Measurements from ENCODE around the gene TCF3. TPM values are rescaled to one million over a fixed set of nuclear protein-coding genes. Genes with fewer than 3 reads are reported as not detected.
"Not testable (repeated sequence)": the region's sequence is repeated elsewhere in the genome, so short reads cannot be mapped to it uniquely, and the experiment has no call there.

Gene TCF3
- polyA plus RNA-seq, 2 donors, result 23.1 to 27.1 TPM

DNA sequence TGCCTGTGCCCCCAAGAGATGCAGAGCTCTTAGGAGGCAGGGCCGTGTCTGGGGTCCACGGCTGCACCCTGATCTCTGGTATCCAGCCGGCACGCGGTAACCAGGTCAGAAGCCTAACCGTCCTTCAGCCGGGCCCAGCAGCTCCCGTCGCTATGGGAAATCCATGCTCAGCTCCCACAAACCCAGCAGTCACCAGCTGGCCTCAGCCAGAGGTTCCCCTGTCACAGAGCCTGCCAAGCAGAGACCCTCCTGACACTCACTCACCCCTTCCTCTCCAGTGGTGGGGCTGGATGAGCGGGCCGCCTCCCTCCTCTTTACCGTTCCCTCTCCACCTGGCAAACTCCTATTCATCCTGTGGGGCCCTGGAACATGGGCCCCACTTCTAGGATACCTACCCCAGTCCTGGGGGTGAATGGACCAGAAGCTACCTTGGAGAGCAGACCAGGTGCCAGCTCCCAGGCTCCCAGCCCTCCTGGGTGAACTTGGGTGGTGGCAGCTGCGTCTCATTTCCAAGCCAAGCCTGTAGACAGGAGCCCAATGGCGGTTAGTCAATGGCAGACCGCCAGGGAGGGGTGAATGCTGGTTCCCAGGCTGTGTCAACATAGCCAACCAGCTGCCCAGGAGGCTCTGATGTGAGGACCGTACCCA is 21.4 kb upstream of the TCF3 start:
- Histone ChIP-seq H3K27me3 (ENCODE audit: control insufficient read depth in 1 of 2, insufficient read depth in 2 of 2, low read length in 2 of 2) (peaks cover 0 to 20% of the 10 kb centered on the region in 2 donors), H3K4me3 (ENCODE audit: low read depth in 1 of 2, low read length in 2 of 2) (no peak overlapping the region), H3K27ac (ENCODE audit: low read depth in 2 of 2, low read length in 1 of 2) (no peak overlapping the region), H3K9me3 (ENCODE audit: control insufficient read depth in 2 of 2, insufficient read depth in 1 of 2, low read depth in 1 of 2, low read length in 1 of 2) (no peaks in the 10 kb centered on the region), H3K4me1 (ENCODE audit: control insufficient read depth in 2 of 2, insufficient read depth in 2 of 2, low read length in 1 of 2) (no peaks in the 10 kb centered on the region), H3K36me3 (ENCODE audit: control insufficient read depth in 2 of 2, insufficient read depth in 2 of 2, low read length in 1 of 2) (no peaks in the 10 kb centered on the region)
- 50 to 62% methylated on average over 16 of the region's 16 CpGs for WGBS, 2 donors

DNA sequence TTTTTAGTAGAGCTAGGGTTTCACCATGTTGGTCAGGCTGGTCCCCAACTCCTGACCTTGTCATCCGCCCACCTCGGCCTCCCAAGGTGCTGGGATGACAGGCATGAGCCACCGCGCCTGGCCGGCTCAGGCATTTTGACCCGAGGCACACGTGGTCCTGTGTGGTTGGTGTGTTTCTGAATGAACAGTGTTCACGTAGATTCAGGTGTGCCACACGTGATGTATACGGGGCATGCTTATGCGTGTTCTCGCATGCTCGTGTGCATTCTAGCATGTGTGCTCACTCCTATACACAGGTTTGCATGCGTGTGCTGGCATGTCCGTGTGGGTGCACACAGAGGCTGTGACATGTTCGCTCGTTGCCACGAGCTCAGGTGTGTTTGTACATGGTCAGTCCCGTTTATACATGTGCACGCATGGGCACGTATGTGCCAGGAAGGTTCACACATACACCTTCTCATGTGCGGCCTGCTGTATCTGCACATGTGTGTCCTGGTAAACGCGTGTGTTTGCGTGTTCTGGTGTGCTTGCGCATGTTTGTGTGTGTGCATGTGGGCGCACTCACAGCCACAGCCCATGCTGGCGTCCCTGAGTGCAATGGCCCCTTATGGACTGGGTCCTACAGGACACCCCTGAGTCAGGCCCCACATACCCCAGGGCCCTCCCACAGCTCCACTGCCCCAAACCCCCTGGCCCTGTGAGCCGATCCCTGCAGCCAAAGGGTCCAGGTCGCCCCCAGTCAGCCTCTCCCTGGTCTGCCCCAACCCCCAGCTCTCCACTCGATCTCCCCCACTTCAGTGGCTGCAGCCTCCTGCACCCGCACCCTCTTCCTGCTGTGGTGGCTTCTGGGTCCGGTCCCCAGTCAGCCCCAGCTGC is 20.6 kb upstream of the TCF3 start:
- WGBS, 2 donors, result 74 to 79% methylated on average over 33 of the region's 33 CpGs
- H3K27me3 ChIP-seq (ENCODE audit: control insufficient read depth in 1 of 2, insufficient read depth in 2 of 2, low read length in 2 of 2), result peaks cover 0 to 26% of the 10 kb centered on the region in 2 donors

DNA sequence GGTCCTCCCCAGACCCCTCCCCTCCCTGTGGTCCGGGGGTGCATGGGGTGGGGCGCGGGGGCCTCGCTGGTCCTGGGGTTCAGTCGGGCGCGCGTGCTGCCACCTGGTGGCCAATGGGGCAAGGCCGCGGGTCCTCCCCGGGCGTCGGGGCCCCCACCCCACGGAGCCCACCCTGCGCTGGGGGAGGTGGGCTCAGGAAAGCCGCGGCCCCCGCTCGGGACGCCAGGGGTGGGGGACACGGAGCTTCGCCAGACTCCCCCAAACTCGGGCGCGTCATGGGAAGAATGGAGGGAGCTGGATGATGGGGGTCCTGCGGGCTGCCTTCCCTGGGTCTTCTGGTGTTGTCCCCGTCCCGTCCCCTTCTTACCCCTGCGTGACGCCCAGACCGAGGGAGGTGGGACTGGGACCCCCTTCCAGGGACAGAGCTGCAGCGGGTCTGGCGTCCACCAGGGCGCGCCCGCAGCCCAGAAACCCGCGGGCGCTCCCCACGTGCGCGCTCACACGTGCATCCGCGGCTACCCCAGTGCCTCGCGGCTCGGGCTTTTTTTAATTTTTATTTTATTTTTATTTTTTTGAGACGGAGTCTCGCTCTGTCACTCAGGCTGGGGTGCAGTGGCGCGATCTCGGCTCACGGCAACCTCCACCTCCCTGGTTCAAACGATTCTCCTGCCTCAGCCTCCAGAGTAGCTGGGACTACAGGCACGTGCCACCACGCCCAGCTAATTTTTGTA is 19.8 kb upstream of the TCF3 start:
- WGBS, 2 donors, result 5% methylated on average over 47 to 57 of the region's 57 CpGs
- H3K27ac ChIP-seq (ENCODE audit: low read depth in 2 of 2, low read length in 1 of 2), result no peak overlapping the region
- no peaks in the 10 kb centered on the region for H3K4me1 ChIP-seq (ENCODE audit: control insufficient read depth in 2 of 2, insufficient read depth in 2 of 2, low read length in 1 of 2)
- no peak overlapping the region for H3K4me3 ChIP-seq (ENCODE audit: low read depth in 1 of 2, low read length in 2 of 2)
- no peaks in the 10 kb centered on the region for H3K9me3 ChIP-seq (ENCODE audit: control insufficient read depth in 2 of 2, insufficient read depth in 1 of 2, low read depth in 1 of 2, low read length in 1 of 2)
- no peaks in the 10 kb centered on the region for H3K36me3 ChIP-seq (ENCODE audit: control insufficient read depth in 2 of 2, insufficient read depth in 2 of 2, low read length in 1 of 2)
- peaks cover 0 to 30% of the 10 kb centered on the region in 2 donors for H3K27me3 ChIP-seq (ENCODE audit: control insufficient read depth in 1 of 2, insufficient read depth in 2 of 2, low read length in 2 of 2)

More for the DNA sequence above, 20.6 kb upstream of the TCF3 start:
- Histone ChIP-seq H3K4me3 (ENCODE audit: low read depth in 1 of 2, low read length in 2 of 2) (no peak overlapping the region), H3K4me1 (ENCODE audit: control insufficient read depth in 2 of 2, insufficient read depth in 2 of 2, low read length in 1 of 2) (no peaks in the 10 kb centered on the region), H3K9me3 (ENCODE audit: control insufficient read depth in 2 of 2, insufficient read depth in 1 of 2, low read depth in 1 of 2, low read length in 1 of 2) (no peaks in the 10 kb centered on the region), H3K27ac (ENCODE audit: low read depth in 2 of 2, low read length in 1 of 2) (no peak overlapping the region), H3K36me3 (ENCODE audit: control insufficient read depth in 2 of 2, insufficient read depth in 2 of 2, low read length in 1 of 2) (no peaks in the 10 kb centered on the region)

DNA sequence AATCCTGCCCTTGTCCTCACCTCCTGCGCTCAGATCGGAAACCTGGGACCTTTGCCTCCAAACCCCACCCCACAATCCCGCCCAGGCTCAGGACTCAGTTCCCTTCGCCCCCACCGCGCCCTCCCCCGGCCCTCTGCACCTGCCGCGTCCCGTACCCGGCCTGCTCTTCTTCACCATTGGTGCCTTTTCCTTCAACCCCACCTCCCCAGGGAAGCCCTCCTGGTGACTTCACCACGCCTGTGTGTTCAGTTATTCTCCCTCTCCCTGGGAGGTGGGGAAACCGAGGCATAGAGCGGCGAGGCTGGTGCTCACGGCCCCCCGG is 19.3 kb upstream of the TCF3 start:
- Histone ChIP-seq H3K4me3 (ENCODE audit: low read depth in 1 of 2, low read length in 2 of 2) (no peak overlapping the region), H3K9me3 (ENCODE audit: control insufficient read depth in 2 of 2, insufficient read depth in 1 of 2, low read depth in 1 of 2, low read length in 1 of 2) (no peaks in the 10 kb centered on the region), H3K27ac (ENCODE audit: low read depth in 2 of 2, low read length in 1 of 2) (no peak overlapping the region), H3K4me1 (ENCODE audit: control insufficient read depth in 2 of 2, insufficient read depth in 2 of 2, low read length in 1 of 2) (no peaks in the 10 kb centered on the region), H3K36me3 (ENCODE audit: control insufficient read depth in 2 of 2, insufficient read depth in 2 of 2, low read length in 1 of 2) (no peaks in the 10 kb centered on the region), H3K27me3 (ENCODE audit: control insufficient read depth in 1 of 2, insufficient read depth in 2 of 2, low read length in 2 of 2) (peaks cover 0 to 30% of the 10 kb centered on the region in 2 donors)
- WGBS, 2 donors, result 5% methylated on average over 17 of the region's 17 CpGs

DNA sequence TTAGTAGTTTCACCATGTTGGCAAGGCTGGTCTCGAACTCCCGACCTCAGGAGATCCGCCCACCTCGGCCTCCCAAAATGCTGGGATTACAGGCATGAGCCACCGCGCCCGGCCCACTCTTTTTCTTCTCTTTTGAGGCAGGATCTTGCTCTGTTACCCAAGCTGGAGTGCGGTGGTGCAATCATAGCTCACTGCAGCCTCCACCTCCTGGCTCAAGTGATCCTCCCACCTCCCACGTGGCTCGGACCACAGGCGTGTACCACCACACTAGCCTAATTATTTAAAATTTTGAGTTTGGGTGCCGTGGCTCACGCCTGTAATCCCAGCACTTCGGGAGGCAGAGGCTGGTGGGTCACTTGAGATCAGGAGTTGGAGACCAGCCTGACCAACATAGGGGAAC is 18.3 kb upstream of the TCF3 start:
- not testable (repeated sequence) for H3K4me1 ChIP-seq (ENCODE audit: control insufficient read depth in 2 of 2, insufficient read depth in 2 of 2, low read length in 1 of 2); H3K36me3 ChIP-seq (ENCODE audit: control insufficient read depth in 2 of 2, insufficient read depth in 2 of 2, low read length in 1 of 2); H3K27ac ChIP-seq (ENCODE audit: low read depth in 2 of 2, low read length in 1 of 2); H3K9me3 ChIP-seq (ENCODE audit: control insufficient read depth in 2 of 2, insufficient read depth in 1 of 2, low read depth in 1 of 2, low read length in 1 of 2); H3K4me3 ChIP-seq (ENCODE audit: low read depth in 1 of 2, low read length in 2 of 2)
- H3K27me3 ChIP-seq (ENCODE audit: control insufficient read depth in 1 of 2, insufficient read depth in 2 of 2, low read length in 2 of 2), result peaks cover 0 to 23% of the 10 kb centered on the region in 2 donors
- 51 to 52% methylated on average over 14 of the region's 14 CpGs for WGBS, 2 donors

DNA sequence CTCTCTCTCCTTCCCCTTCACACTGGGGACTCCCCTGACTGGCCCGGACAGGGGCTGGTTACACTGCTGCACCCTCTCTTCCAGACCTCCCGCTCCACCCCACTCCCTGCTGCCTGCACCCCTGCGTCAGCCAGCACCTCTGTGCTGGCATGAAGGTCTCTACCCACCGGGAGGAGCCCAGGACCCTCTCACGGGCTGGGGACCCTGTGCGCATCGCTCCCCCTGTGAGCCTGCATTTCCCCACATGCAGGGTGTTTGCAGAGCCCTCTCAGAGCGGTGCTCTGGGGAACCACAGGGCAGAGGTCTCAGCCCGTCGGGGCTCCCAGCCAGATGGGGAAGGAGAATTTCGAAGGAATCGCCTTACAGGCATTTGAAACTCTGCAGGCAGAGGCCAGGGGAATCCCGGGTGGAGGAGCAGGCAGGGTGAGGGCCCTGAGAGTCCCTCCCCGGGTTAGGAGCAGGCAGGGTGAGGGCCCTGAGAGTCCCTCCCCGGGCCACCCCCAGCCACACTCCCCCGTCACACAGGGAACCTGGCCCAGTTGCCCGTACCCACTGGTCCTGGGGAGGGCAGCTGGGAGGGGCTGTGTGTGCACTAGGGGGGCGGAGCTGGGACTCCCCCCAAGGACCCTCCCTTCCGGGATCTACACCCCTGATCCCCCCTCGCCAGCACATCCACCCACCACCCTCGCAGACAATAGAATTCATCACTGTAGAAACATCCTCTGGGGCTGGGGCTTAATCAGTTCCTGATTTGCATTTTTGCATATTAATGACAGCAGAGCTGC is 16.3 kb upstream of the TCF3 start:
- no peak overlapping the region for H3K4me3 ChIP-seq (ENCODE audit: low read depth in 1 of 2, low read length in 2 of 2)
- H3K9me3 ChIP-seq (ENCODE audit: control insufficient read depth in 2 of 2, insufficient read depth in 1 of 2, low read depth in 1 of 2, low read length in 1 of 2), result no peaks in the 10 kb centered on the region
- no peak overlapping the region for H3K27ac ChIP-seq (ENCODE audit: low read depth in 2 of 2, low read length in 1 of 2)
- peaks cover 0 to 16% of the 10 kb centered on the region in 2 donors for H3K27me3 ChIP-seq (ENCODE audit: control insufficient read depth in 1 of 2, insufficient read depth in 2 of 2, low read length in 2 of 2)
- no peaks in the 10 kb centered on the region for H3K36me3 ChIP-seq (ENCODE audit: control insufficient read depth in 2 of 2, insufficient read depth in 2 of 2, low read length in 1 of 2)
- WGBS, 2 donors, result 4 to 5% methylated on average over 21 of the region's 21 CpGs
- no peaks in the 10 kb centered on the region for H3K4me1 ChIP-seq (ENCODE audit: control insufficient read depth in 2 of 2, insufficient read depth in 2 of 2, low read length in 1 of 2)

DNA sequence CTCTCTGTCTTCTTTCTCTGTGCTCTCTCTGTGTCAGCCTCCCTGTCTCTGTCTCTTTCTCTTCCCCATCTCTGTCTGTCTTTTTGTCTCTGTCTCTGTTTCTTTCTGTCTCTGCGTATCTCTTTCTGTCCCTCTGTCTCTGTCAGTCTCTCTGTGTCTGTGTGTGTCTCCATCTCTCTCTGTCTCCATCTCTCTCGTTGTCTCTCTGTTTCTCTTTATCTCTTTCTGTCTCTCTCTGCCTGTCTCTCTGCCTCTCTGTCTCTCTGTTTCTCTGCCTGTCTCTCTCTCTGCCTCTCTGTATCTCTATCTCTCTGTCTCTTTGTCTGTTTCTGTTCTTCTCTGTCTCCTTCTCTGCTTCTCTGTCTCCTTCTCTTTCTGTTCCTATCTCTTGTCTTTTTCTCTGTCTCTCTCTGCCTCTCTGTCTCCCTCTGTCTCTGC is 15.7 kb upstream of the TCF3 start:
- 30 to 56% methylated on average over 2 of the region's 2 CpGs for WGBS, 2 donors
- Histone ChIP-seq H3K36me3 (ENCODE audit: control insufficient read depth in 2 of 2, insufficient read depth in 2 of 2, low read length in 1 of 2) (no peaks in the 10 kb centered on the region), H3K9me3 (ENCODE audit: control insufficient read depth in 2 of 2, insufficient read depth in 1 of 2, low read depth in 1 of 2, low read length in 1 of 2) (no peaks in the 10 kb centered on the region), H3K4me3 (ENCODE audit: low read depth in 1 of 2, low read length in 2 of 2) (no peak overlapping the region), H3K4me1 (ENCODE audit: control insufficient read depth in 2 of 2, insufficient read depth in 2 of 2, low read length in 1 of 2) (no peaks in the 10 kb centered on the region), H3K27me3 (ENCODE audit: control insufficient read depth in 1 of 2, insufficient read depth in 2 of 2, low read length in 2 of 2) (peaks cover 0 to 16% of the 10 kb centered on the region in 2 donors), H3K27ac (ENCODE audit: low read depth in 2 of 2, low read length in 1 of 2) (no peak overlapping the region)

DNA sequence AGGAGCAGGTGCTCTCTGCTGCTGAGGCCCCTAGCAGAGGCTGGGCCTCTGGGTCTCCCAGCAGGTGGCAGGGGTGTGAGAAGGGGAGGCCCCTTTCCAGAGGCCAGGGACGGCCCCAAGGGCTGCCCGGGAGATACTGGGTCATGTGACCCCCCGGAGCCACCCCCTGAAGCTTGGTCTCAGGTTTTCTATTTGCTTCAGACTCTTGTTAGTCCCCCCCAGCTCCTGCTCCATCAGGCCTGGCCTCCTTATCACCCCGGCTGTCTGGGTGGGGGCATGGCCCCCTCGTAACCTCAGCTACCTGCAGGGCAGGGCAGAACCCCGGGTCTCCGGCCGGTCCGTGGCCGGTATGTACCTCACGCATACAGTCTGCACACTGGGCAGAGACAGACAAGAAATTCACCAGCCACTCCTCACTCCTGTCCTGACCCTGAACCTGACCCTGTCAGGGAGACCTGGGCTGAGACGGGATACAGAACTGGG is 13.2 kb upstream of the TCF3 start:
- WGBS, 2 donors, result 57 to 64% methylated on average over 12 of the region's 12 CpGs
- peaks cover 0 to 16% of the 10 kb centered on the region in 2 donors for H3K27me3 ChIP-seq (ENCODE audit: control insufficient read depth in 1 of 2, insufficient read depth in 2 of 2, low read length in 2 of 2)
- no peak overlapping the region for H3K4me3 ChIP-seq (ENCODE audit: low read depth in 1 of 2, low read length in 2 of 2)
- H3K9me3 ChIP-seq (ENCODE audit: control insufficient read depth in 2 of 2, insufficient read depth in 1 of 2, low read depth in 1 of 2, low read length in 1 of 2), result no peaks in the 10 kb centered on the region
- no peak overlapping the region for H3K27ac ChIP-seq (ENCODE audit: low read depth in 2 of 2, low read length in 1 of 2)
- no peaks in the 10 kb centered on the region for H3K36me3 ChIP-seq (ENCODE audit: control insufficient read depth in 2 of 2, insufficient read depth in 2 of 2, low read length in 1 of 2)
- H3K4me1 ChIP-seq (ENCODE audit: control insufficient read depth in 2 of 2, insufficient read depth in 2 of 2, low read length in 1 of 2), result no peaks in the 10 kb centered on the region

DNA sequence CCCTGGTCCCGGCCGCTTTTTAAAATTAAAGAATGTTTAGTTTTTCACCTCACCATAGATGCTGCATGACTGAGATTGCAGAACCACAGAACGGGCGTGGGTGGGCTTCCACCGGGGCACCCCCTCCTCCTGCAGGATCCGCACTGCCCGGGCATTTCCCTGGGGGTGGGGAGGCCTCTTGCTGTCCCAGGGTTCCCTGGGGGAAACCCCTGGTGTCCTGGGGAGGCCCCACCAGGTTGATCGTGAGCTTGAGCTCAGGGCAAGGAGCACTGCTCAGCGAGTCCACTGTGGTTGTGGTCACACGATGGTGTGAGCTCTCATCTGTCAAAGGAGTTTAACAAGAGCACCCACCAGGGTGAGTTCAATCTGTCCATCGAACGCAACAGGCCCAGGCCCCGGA is 11.4 kb upstream of the TCF3 start:
- H3K4me3 ChIP-seq (ENCODE audit: low read depth in 1 of 2, low read length in 2 of 2), result no peak overlapping the region
- 58 to 68% methylated on average over 11 to 13 of the region's 13 CpGs for WGBS, 2 donors
- H3K4me1 ChIP-seq (ENCODE audit: control insufficient read depth in 2 of 2, insufficient read depth in 2 of 2, low read length in 1 of 2), result no peaks in the 10 kb centered on the region
- peaks cover 0 to 14% of the 10 kb centered on the region in 2 donors for H3K27me3 ChIP-seq (ENCODE audit: control insufficient read depth in 1 of 2, insufficient read depth in 2 of 2, low read length in 2 of 2)
- no peaks in the 10 kb centered on the region for H3K36me3 ChIP-seq (ENCODE audit: control insufficient read depth in 2 of 2, insufficient read depth in 2 of 2, low read length in 1 of 2)
- no peaks in the 10 kb centered on the region for H3K9me3 ChIP-seq (ENCODE audit: control insufficient read depth in 2 of 2, insufficient read depth in 1 of 2, low read depth in 1 of 2, low read length in 1 of 2)
- H3K27ac ChIP-seq (ENCODE audit: low read depth in 2 of 2, low read length in 1 of 2), result no peak overlapping the region

Data from esophagus (tissue), 2 donors.